Smooth muscle cell (in vitro differentiated cells): ENCODE results near the gene RHOT1. TPM values are rescaled to one million over a fixed set of nuclear protein-coding genes. Genes with fewer than 3 reads are reported as not detected.
"Not testable (repeated sequence)": the region's sequence is repeated elsewhere in the genome, so short reads cannot be mapped to it uniquely, and the experiment has no call there.

Experiments used
- DNase-seq: peaks from one replicate; lab custom pipeline; 2025; ENCODE audit not compliant: unreplicated experiment; lab: John Stamatoyannopoulos, UW
- H2AFZ ChIP-seq: fragments of 200-600 bp; sonication (generic); 2 replicates; pipeline ENCODE4 v1.6.0; 2016; ENCODE audit warnings: antibody characterized with exemption, low read depth, mild to moderate bottlenecking
- H3F3A ChIP-seq: fragments of 200-600 bp; sonication (generic); 2 replicates; pipeline ENCODE4 v1.6.0; 2017; ENCODE audit warnings: antibody characterized with exemption, low read depth
- H3K27ac ChIP-seq: fragments of 200-600 bp; sonication (generic); 2 replicates; pipeline ENCODE4 v1.5.1; 2016; ENCODE audit warnings: low read depth, mild to moderate bottlenecking
- H3K27me3 ChIP-seq: fragments of 200-600 bp; sonication (generic); 2 replicates; pipeline ENCODE4 v1.6.1; 2016; ENCODE audit warnings: low read depth, mild to moderate bottlenecking
- H3K36me3 ChIP-seq: fragments of 200-600 bp; sonication (generic); 2 replicates; pipeline ENCODE4 v1.5.1; 2016; ENCODE audit warnings: low read depth
- H3K4me1 ChIP-seq: fragments of 200-600 bp; sonication (generic); 2 replicates; pipeline ENCODE4 v1.5.1; 2016; ENCODE audit warnings: low read depth
- H3K4me2 ChIP-seq: fragments of 200-600 bp; sonication (generic); 2 replicates; pipeline ENCODE4 v1.6.0; 2016; ENCODE audit warnings: mild to moderate bottlenecking
- H3K4me3 ChIP-seq: fragments of 200-600 bp; sonication (generic); 2 replicates; pipeline ENCODE4 v1.5.1; 2016; ENCODE audit warnings: mild to moderate bottlenecking
- H3K79me2 ChIP-seq: fragments of 200-600 bp; sonication (generic); 2 replicates; pipeline ENCODE4 v1.6.0; 2016; ENCODE audit warnings: low read depth, mild to moderate bottlenecking
- H3K9ac ChIP-seq: fragments of 200-600 bp; sonication (generic); 2 replicates; pipeline ENCODE4 v1.6.0; 2016; ENCODE audit warnings: low read depth
- H3K9me3 ChIP-seq: fragments of 200-600 bp; sonication (generic); replicated peaks from 2 replicates; pipeline ENCODE4 v1.5.1; 2016; ENCODE audit warnings: low read depth
- H4K20me1 ChIP-seq: fragments of 200-600 bp; sonication (generic); 2 replicates; pipeline ENCODE4 v1.6.0; 2016; ENCODE audit warnings: low read depth
- CTCF ChIP-seq: fragments of 200-600 bp; sonication (generic); IDR thresholded peaks from 2 replicates; pipeline ENCODE4 v1.5.1; 2017; ENCODE audit warnings: borderline replicate concordance, mild to moderate bottlenecking, antibody characterized with exemption; ENCODE audit not compliant: insufficient read depth, poor library complexity, severe bottlenecking
- WGBS: methylation state at CpG from one replicate; pipeline ENCODE4 v1.1.7; 2016; ENCODE audit warnings: low lambda C conversion rate; 5-methylcytosine and 5-hydroxymethylcytosine counted together
- polyA plus RNA-seq: library from polyadenylated mRNA; unstranded; fragments of >200 nt; fragmentation: Nextera tagmentation; extraction: Ambion mirVana; gene quantifications from 2 replicates; pipeline ENCODE4 v1.2.1, GENCODE V29; 2016
- total RNA-seq: library from RNA; depleted of rRNA; stranded (reverse); fragments of >200 nt; gene quantifications from 2 replicates; pipeline ENCODE4 v1.2.3, GENCODE V29; 2014

The RHOT1 gene
- total and polyA plus RNA-seq, 2 experiments from 2014 or later: 23.6 to 28.7 TPM

DNA sequence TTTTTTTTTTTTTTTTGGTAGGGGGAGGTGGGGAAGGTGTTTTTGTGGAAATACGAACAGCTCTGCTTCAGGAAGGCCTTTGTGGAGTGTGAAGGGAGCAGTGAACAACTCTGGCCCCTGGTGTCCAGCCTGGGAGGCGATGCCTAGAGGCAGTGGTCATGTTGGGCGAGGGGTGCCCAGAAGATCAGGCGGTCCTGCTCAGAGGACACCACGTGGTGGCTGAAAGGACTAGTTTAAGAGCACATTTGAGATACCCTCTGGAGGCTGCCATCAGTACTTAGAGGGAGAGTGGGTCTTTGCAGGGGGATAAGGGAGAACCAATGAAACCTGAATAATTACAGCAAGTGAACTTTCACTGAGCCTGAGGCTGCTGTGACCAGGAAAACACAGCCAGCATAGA, 40.1 kb upstream of the RHOT1 start:
- 94% methylated on average over 4 of the region's 5 CpGs for WGBS
- Histone ChIP-seq H3K4me1 (no peaks in the 10 kb centered on the region), H3K27ac (no peak overlapping the region), H3K4me2 (no peak overlapping the region), H3K4me3 (no peak overlapping the region), H4K20me1 (no peaks in the 10 kb centered on the region), H3K36me3 (no peaks in the 10 kb centered on the region), H2AFZ (no peak overlapping the region), H3K9ac (no peak overlapping the region), H3K9me3 (no peaks in the 10 kb centered on the region), H3F3A (no peaks in the 10 kb centered on the region), H3K27me3 (no peaks in the 10 kb centered on the region), H3K79me2 (no peaks in the 10 kb centered on the region)
- TF ChIP-seq CTCF: no peak
- DNase-seq: no peak

GRCh38 chr17:32102646-32103186, 39.6 kb upstream of the RHOT1 start:
- Histone ChIP-seq H3F3A (no peaks in the 10 kb centered on the region), H3K27ac (no peak overlapping the region), H3K27me3 (no peaks in the 10 kb centered on the region), H3K79me2 (no peaks in the 10 kb centered on the region), H3K4me1 (no peaks in the 10 kb centered on the region), H2AFZ (no peak overlapping the region), H3K4me3 (no peak overlapping the region), H3K36me3 (no peaks in the 10 kb centered on the region), H3K9me3 (no peaks in the 10 kb centered on the region), H3K9ac (no peak overlapping the region), H4K20me1 (no peaks in the 10 kb centered on the region), H3K4me2 (no peak overlapping the region)
- TF ChIP-seq CTCF: no peak
- no peak for DNase-seq
- 66% methylated on average over 4 of the region's 5 CpGs for WGBS

- Histone ChIP-seq H3K27ac (no peak overlapping the region), H3K79me2 (no peaks in the 10 kb centered on the region), H3K9ac (no peak overlapping the region), H3K27me3 (no peaks in the 10 kb centered on the region), H3K4me1 (no peaks in the 10 kb centered on the region), H3F3A (no peaks in the 10 kb centered on the region), H4K20me1 (no peaks in the 10 kb centered on the region), H3K4me2 (no peak overlapping the region), H3K36me3 (no peaks in the 10 kb centered on the region), H3K9me3 (no peaks in the 10 kb centered on the region), H3K4me3 (no peak overlapping the region), H2AFZ (no peak overlapping the region)
- TF ChIP-seq CTCF: no peak
- DNase-seq: no peak
- WGBS: 96% methylated on average over 7 of the region's 7 CpGs
Observed at GRCh38 chr17:32103476-32104113, 38.7 kb upstream of the RHOT1 start.

DNA sequence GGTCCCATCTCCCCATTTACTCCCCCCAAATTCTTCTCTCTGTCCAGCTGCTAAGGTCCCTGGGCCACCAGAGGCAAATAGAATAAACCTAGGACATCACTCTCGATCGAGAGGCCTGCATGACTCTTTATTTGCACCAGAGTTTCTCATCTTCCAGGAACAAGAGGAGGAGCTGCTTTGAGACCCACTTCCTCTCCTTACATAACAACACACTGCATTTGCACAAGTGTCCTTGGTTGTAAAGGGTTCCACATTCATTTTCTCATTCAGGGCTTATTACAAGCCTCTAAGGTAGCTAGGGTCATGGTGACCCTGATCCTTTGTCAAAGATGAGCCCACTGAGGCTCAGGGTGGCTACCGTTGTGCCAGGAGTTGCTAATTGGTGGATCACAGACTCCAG, 38.1 kb upstream of the RHOT1 start:
- Histone ChIP-seq H3K79me2 (no peaks in the 10 kb centered on the region), H3K27ac (no peak overlapping the region), H3K4me2 (no peak overlapping the region), H4K20me1 (no peaks in the 10 kb centered on the region), H3K9ac (no peak overlapping the region), H3K27me3 (no peaks in the 10 kb centered on the region), H3F3A (no peaks in the 10 kb centered on the region), H3K4me3 (no peak overlapping the region), H2AFZ (no peak overlapping the region), H3K4me1 (no peaks in the 10 kb centered on the region), H3K9me3 (no peaks in the 10 kb centered on the region), H3K36me3 (no peaks in the 10 kb centered on the region)
- no peak for DNase-seq
- no peak for TF ChIP-seq CTCF
- 88% methylated on average over 3 of the region's 3 CpGs for WGBS

GRCh38 chr17:32106471-32106981, 35.8 kb upstream of the RHOT1 start:
- not testable (repeated sequence) for H2AFZ ChIP-seq, H3K27me3 ChIP-seq
- 82% methylated on average over 7 of the region's 7 CpGs for WGBS

More at GRCh38 chr17:32106471-32106981, 35.8 kb upstream of the RHOT1 start:
- H3K9me3 ChIP-seq, H3K27ac ChIP-seq, DNase-seq, H3K4me2 ChIP-seq, H4K20me1 ChIP-seq, H3F3A ChIP-seq, H3K9ac ChIP-seq, H3K36me3 ChIP-seq, H3K4me1 ChIP-seq, H3K79me2 ChIP-seq, H3K4me3 ChIP-seq: not testable (repeated sequence)
